ENCODE data around the gene COPG2. TPM values are rescaled to one million over a fixed set of nuclear protein-coding genes. Genes with fewer than 3 reads are reported as not detected.

The COPG2 gene
- total and polyA plus RNA-seq, 2 of the 8 experiments (the other 6 are each of a cell fraction or from before 2014, with no cell fraction given): 50.3 to 53.1 TPM

DNA sequence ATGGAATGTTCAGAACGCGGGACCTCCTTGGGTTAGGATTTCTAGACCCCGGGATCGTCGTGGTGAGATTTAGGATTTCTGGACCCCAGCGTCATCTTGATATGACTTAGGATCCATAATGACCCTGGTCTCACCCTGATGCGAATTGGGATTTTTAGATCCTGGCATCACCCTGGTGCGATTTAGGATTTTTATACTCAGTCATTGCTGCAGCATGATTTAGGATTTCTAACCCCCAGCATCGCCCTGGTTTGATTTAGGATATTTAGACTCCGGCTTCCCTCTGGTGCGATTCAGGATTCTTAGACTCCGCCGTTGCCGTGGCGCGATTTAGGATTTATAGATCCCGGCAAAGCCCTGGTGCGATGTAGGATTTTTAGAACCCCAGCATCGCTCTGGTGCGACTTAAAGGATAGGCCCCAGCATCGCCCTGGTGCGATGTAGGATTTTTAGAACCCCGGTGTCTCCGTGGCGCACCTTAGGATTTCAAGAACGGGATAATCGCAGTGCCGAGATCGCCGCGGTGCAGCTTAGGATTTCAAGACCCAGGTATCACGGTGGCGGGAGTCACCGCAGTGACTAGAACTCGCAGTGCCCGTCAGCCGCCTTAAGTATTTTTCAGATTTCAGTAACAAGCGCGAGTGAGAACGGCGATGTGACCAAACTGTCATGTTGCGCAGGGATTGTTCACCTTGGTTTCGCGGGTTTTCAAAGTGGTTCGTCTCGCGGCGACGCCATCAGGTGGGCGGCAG is 175.8 kb downstream of the COPG2 start:
- Histone ChIP-seq H3K9me3 (ENCODE audit: insufficient read depth in 2 of 2, low read depth in 1 of 2, low read length in 1 of 2) (peaks cover 0 to 19% of the 10 kb centered on the region in 2 experiments; a peak in 2 of 4 replicates), H3K4me3 (ENCODE audit: extremely low read depth in 1 of 4, insufficient read depth in 2 of 4, low read depth in 3 of 4, low read length in 4 of 4) (peak overlapping the region; percentile 55 to 67 (median 60)), H3K18ac (ENCODE audit: extremely low read depth, low read length) (no peak overlapping the region), H3K4ac (replicated peaks; ENCODE audit: insufficient read length, low read depth, low read length) (no peak overlapping the region), H3K14ac (ENCODE audit: insufficient read length) (no peak overlapping the region), H4K5ac (ENCODE audit: insufficient read length, low read depth, low read length) (no peak overlapping the region), H3K79me1 (ENCODE audit: low read depth, low read length) (peaks cover 5% of the 10 kb centered on the region; the same call in 1 of the 2 replicates), H2BK12ac (ENCODE audit: low read depth, low read length) (no peak overlapping the region), H3K4me2 (ENCODE audit: insufficient read depth in 1 of 2, low read depth in 2 of 2, low read length in 2 of 2) (peak overlapping the region; percentile 69 to 86), H3K4me1 (replicated peaks in 1 of 4; ENCODE audit: control insufficient read depth in 3 of 4, insufficient read depth in 4 of 4, low read length in 3 of 4) (peaks cover 1 to 12% (median 4%) of the 10 kb centered on the region in 4 experiments; a peak in 5 of 7 replicates), H2BK120ac (replicated peaks; ENCODE audit: low read depth, low read length) (no peak overlapping the region), H2BK15ac (ENCODE audit: low read length) (no peak overlapping the region), H4K20me1 (replicated peaks in 1 of 2; ENCODE audit: control insufficient read depth in 1 of 2, insufficient read depth in 2 of 2, low read length in 2 of 2) (peaks cover 3 to 4% of the 10 kb centered on the region in 2 experiments), H3K27me3 (replicated peaks in 1 of 4; ENCODE audit: control insufficient read depth in 3 of 4, extremely low read depth in 1 of 4, insufficient read depth in 3 of 4, low read length in 3 of 4) (peaks cover 0 to 8% (median 0%) of the 10 kb centered on the region in 4 experiments; a peak in 3 of 7 replicates), H3K79me2 (ENCODE audit: control insufficient read depth in 1 of 2, insufficient read depth in 2 of 2, low read length in 2 of 2) (peaks cover 0 to 73% of the 10 kb centered on the region in 2 experiments; a peak in 2 of 4 replicates), H2BK5ac (ENCODE audit: low read depth, low read length) (no peak overlapping the region), H3K27ac (ENCODE audit: low read depth, low read length) (no peak overlapping the region), H3K56ac (replicated peaks; ENCODE audit: insufficient read length, low read depth, low read length) (no peak overlapping the region), H3K36me3 (ENCODE audit: control insufficient read depth in 2 of 4, insufficient read depth in 4 of 4, low read length in 3 of 4) (peaks cover 0 to 35% (median 5%) of the 10 kb centered on the region in 4 experiments; a peak in 6 of 8 replicates), H2AK5ac (ENCODE audit: low read depth, low read length) (no peak overlapping the region), H2BK20ac (ENCODE audit: low read length) (no peak overlapping the region), H3K23me2 (ENCODE audit: low read depth, low read length) (peaks cover 14% of the 10 kb centered on the region; the same call in 1 of the 2 replicates), H2AFZ (ENCODE audit: low read length) (no peak overlapping the region), H3K9ac (replicated peaks in 1 of 4; ENCODE audit: extremely low read depth in 1 of 4, low read depth in 3 of 4, low read length in 3 of 4) (peak overlapping the region in 3 of 4 experiments; percentile 34 to 65 (median 46); a peak in 6 of 7 replicates), H4K91ac (replicated peaks; ENCODE audit: insufficient read length, low read length) (no peak overlapping the region), H3K23ac (ENCODE audit: insufficient read length) (no peak overlapping the region), H4K8ac (ENCODE audit: extremely low read depth, insufficient read depth, low read length) (no peak overlapping the region)
- CTCF ChIA-PET (ENCODE audit: partially characterized antibody): interaction anchor here (0.6 to 1.1 kb wide), 3 partner anchors 148 to 251 kb away, joined by 3 to 4 read pairs (median 3); no protein-coding TSS in a partner anchor
- FAIRE-seq: no peak
- WGBS, 2 experiments (ENCODE audit: extremely low coverage in 1 of 2, insufficient coverage in 1 of 2, insufficient read length in 1 of 2, insufficient replicate concordance in 2 of 2, low coverage in 1 of 2, low lambda C conversion rate in 2 of 2, missing lambda C conversion rate in 1 of 2): 41% methylated on average over 50 of the region's 50 CpGs; no CpG with 5 or more reads in 1 of the 2 experiments
- POLR2A ChIA-PET (ENCODE audit: partially characterized antibody): interaction anchor here (0.5 to 2.6 kb wide), 4 partner anchors 218 to 287 kb away, joined by 3 to 9 read pairs (median 4); partner anchors contain the start of gene TMEM209
- TF ChIP-seq FOSL1 (IDR thresholded peaks at IDR 0.05; ENCODE audit: insufficient read depth, low read depth, low read length): no peak
- no peak for TF ChIP-seq CTBP2 (IDR thresholded peaks at IDR 0.05; ENCODE audit: borderline replicate concordance, insufficient read depth, insufficient read length, low read length)
- TF ChIP-seq RBBP5 (IDR thresholded peaks at IDR 0.05; ENCODE audit: borderline replicate concordance, low read depth, low read length): no peak
- TF ChIP-seq, protein P1, sequence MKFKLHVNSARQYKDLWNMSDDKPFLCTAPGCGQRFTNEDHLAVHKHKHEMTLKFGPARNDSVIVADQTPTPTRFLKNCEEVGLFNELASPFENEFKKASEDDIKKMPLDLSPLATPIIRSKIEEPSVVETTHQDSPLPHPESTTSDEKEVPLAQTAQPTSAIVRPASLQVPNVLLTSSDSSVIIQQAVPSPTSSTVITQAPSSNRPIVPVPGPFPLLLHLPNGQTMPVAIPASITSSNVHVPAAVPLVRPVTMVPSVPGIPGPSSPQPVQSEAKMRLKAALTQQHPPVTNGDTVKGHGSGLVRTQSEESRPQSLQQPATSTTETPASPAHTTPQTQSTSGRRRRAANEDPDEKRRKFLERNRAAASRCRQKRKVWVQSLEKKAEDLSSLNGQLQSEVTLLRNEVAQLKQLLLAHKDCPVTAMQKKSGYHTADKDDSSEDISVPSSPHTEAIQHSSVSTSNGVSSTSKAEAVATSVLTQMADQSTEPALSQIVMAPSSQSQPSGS (IDR thresholded peaks at IDR 0.05; ENCODE audit: low read length): no peak
- no peak for TF ChIP-seq TAF1 (IDR thresholded peaks at IDR 0.05; ENCODE audit: low read depth, low read length)
- no peak for DNase-seq (ENCODE audit: low read depth in 1 of 2, low spot score in 2 of 2)

All from H1 (cell line).